HEK293 (cell line): Measurements from ENCODE around the gene C19orf25.

Source experiments
- CTCF ChIA-PET: fragments of 350-600 bp; formaldehyde crosslinking; extraction: SDS; loops from one replicate; lab custom pipeline; 2021; ENCODE audit warnings: antibody characterized with exemption; lab: Yijun Ruan, JAX
- POLR2A ChIA-PET: fragments of 300-600 bp; formaldehyde crosslinking; extraction: SDS; loops from one replicate; lab custom pipeline; 2020; ENCODE audit warnings: antibody characterized with exemption, inconsistent platforms; lab: Yijun Ruan, JAX
- H3K27ac ChIP-seq: fragments of 200-500 bp; sonication (Bioruptor generic); 2 replicates; pipeline ENCODE4 v1.5.1; 2014; ENCODE audit warnings: low read depth, low read length, control low read depth, inconsistent platforms; ENCODE audit errors: extremely low read depth
- H3K36me3 ChIP-seq, 2 experiments: fragments of 200-500 bp in 1 of 2; sonication (Bioruptor generic) in 1 of 2; 1 replicate in 1 of 2; 2 replicates in 1 of 2; pipeline ENCODE4 v1.5.1; 2014 to 2017; ENCODE audit warnings: inconsistent platforms in 2 of 2, low read length in 2 of 2; ENCODE audit not compliant: control insufficient read depth in 2 of 2, insufficient read depth in 1 of 2
- H3K4me1 ChIP-seq: fragments of 200-500 bp; sonication (Bioruptor generic); 2 replicates; pipeline ENCODE4 v1.5.1; 2014; ENCODE audit warnings: mild to moderate bottlenecking, low read length, inconsistent platforms; ENCODE audit not compliant: control insufficient read depth, insufficient read depth
- H3K4me3 ChIP-seq: 2 replicates; pipeline ENCODE4 v1.5.1; 2011; ENCODE audit warnings: low read depth, mild to moderate bottlenecking, control low read depth, low read length, moderate library complexity
- H3K9me3 ChIP-seq: fragments of 200-500 bp; sonication (Bioruptor generic); 2 replicates; pipeline ENCODE4 v1.5.1; 2014; ENCODE audit warnings: low read depth, low read length, inconsistent platforms; ENCODE audit not compliant: control insufficient read depth, insufficient read depth
- GLIS2 ChIP-seq: fragments of 450-650 bp; formaldehyde crosslinking; IDR thresholded peaks from 2 replicates; pipeline ENCODE4 v1.5.1; 2016; ENCODE audit warnings: missing biosample characterization, missing genetic modification characterization
- HOXC10 ChIP-seq: sonication (generic); formaldehyde crosslinking; IDR thresholded peaks from 2 replicates; pipeline ENCODE4 v1.8.1; 2023; ENCODE audit warnings: mild to moderate bottlenecking, missing genetic modification reagents
- KLF9 ChIP-seq: fragments of 450-650 bp; formaldehyde crosslinking; IDR thresholded peaks from 2 replicates; pipeline ENCODE4 v1.5.1; 2016; ENCODE audit warnings: missing biosample characterization, missing genetic modification characterization, low read depth
- MYNN ChIP-seq: fragments of 450-650 bp; formaldehyde crosslinking; IDR thresholded peaks from 2 replicates; pipeline ENCODE4 v1.5.1; 2016; ENCODE audit warnings: missing biosample characterization, missing genetic modification characterization, borderline replicate concordance
- PRDM10 ChIP-seq: fragments of 450-650 bp; formaldehyde crosslinking; IDR thresholded peaks from 2 replicates; pipeline ENCODE4 v1.5.1; 2016; ENCODE audit warnings: missing biosample characterization, missing genetic modification characterization
- SETDB1 ChIP-seq: IDR thresholded peaks from one replicate; pipeline ENCODE4 v1.6.1; 2017; ENCODE audit warnings: mild to moderate bottlenecking, low read length, moderate library complexity, mixed read lengths; ENCODE audit not compliant: insufficient read length
- ZBTB21 ChIP-seq: fragments of 450-650 bp; formaldehyde crosslinking; IDR thresholded peaks from 2 replicates; pipeline ENCODE4 v1.5.1; 2017; ENCODE audit warnings: missing biosample characterization, missing genetic modification characterization
- ZBTB6 ChIP-seq: fragments of 450-650 bp; formaldehyde crosslinking; IDR thresholded peaks from 2 replicates; pipeline ENCODE4 v1.5.1; 2017; ENCODE audit warnings: missing biosample characterization, missing genetic modification characterization
- ZBTB8A ChIP-seq: fragments of 450-650 bp; formaldehyde crosslinking; IDR thresholded peaks from 2 replicates; pipeline ENCODE4 v1.5.1; 2016; ENCODE audit warnings: missing biosample characterization, missing genetic modification characterization
- ZIC2 ChIP-seq: fragments of 450-650 bp; formaldehyde crosslinking; IDR thresholded peaks from 2 replicates; pipeline ENCODE4 v1.5.1; 2016; ENCODE audit warnings: missing biosample characterization, missing genetic modification characterization
- ZNF140 ChIP-seq: fragments of 450-650 bp; formaldehyde crosslinking; IDR thresholded peaks from 2 replicates; pipeline ENCODE4 v1.5.1; 2016; ENCODE audit warnings: missing biosample characterization, missing genetic modification characterization
- ZNF19 ChIP-seq: fragments of 450-650 bp; formaldehyde crosslinking; IDR thresholded peaks from 2 replicates; pipeline ENCODE4; 2016; ENCODE audit warnings: missing biosample characterization, missing genetic modification characterization, low read depth
- ZNF354C ChIP-seq: fragments of 450-650 bp; formaldehyde crosslinking; IDR thresholded peaks from 2 replicates; pipeline ENCODE4 v1.5.1; 2016; ENCODE audit warnings: missing biosample characterization, missing genetic modification characterization, low read depth, borderline replicate concordance
- ZNF48 ChIP-seq: fragments of 450-650 bp; formaldehyde crosslinking; IDR thresholded peaks from 2 replicates; pipeline ENCODE4 v1.5.1; 2016; ENCODE audit warnings: missing biosample characterization, missing genetic modification characterization
- ZNF600 ChIP-seq: fragments of 450-650 bp; formaldehyde crosslinking; IDR thresholded peaks from 2 replicates; pipeline ENCODE4 v1.5.1; 2016; ENCODE audit warnings: missing biosample characterization, missing genetic modification characterization
- ZNF692 ChIP-seq: fragments of 450-650 bp; formaldehyde crosslinking; IDR thresholded peaks from 2 replicates; pipeline ENCODE4 v1.5.1; 2016; ENCODE audit warnings: missing biosample characterization, missing genetic modification characterization
- ZNF785 ChIP-seq: fragments of 450-650 bp; formaldehyde crosslinking; IDR thresholded peaks from 2 replicates; pipeline ENCODE4 v1.5.1; 2016; ENCODE audit warnings: missing biosample characterization, missing genetic modification characterization
- ZSCAN18 ChIP-seq: fragments of 450-650 bp; formaldehyde crosslinking; IDR thresholded peaks from 2 replicates; pipeline ENCODE4 v1.5.1; 2016; ENCODE audit warnings: missing biosample characterization, missing genetic modification characterization
- ZSCAN23 ChIP-seq: fragments of 450-650 bp; formaldehyde crosslinking; IDR thresholded peaks from 2 replicates; pipeline ENCODE4 v1.5.1; 2016; ENCODE audit warnings: missing biosample characterization, missing genetic modification characterization

The C19orf25 gene

GRCh38 chr19:1449467-1450442 is 29.3 kb downstream of the C19orf25 start, which contains the start of gene APC2 (continued):
- TF ChIP-seq ZNF48 (tag by site-specific recombination), result no peak
- peak; percentile 72 for TF ChIP-seq GLIS2 (tag by site-specific recombination)
- TF ChIP-seq ZNF692, result no peak; the same call in 1 of the 2 replicates
- TF ChIP-seq ZNF600 (tag by site-specific recombination), result peak; percentile 52; the same call in 1 of the 2 replicates
- 0 out of 2 replicates have a peak, but pooled peaks have one; percentile 37 for TF ChIP-seq ZSCAN23 (tag by site-specific recombination)
- TF ChIP-seq ZSCAN18, result no peak
- TF ChIP-seq MYNN (tag by site-specific recombination), result no peak
- TF ChIP-seq ZNF354C (tag by site-specific recombination), result no peak
- TF ChIP-seq ZNF140 (tag by site-specific recombination), result no peak
- TF ChIP-seq HOXC10 (CRISPR knock-in tag), result no peak
- no peak for TF ChIP-seq ZBTB21 (tag by site-specific recombination)
- TF ChIP-seq KLF9, result no peak
- TF ChIP-seq ZBTB8A, result peak; percentile 45
- TF ChIP-seq SETDB1, result no peak
- TF ChIP-seq ZNF19 (tag by site-specific recombination), result no peak
- TF ChIP-seq ZNF785 (tag by site-specific recombination), result no peak
- no peak for TF ChIP-seq ZBTB6 (tag by site-specific recombination)

- Histone ChIP-seq H3K27ac (no peak overlapping the region), H3K4me1 (0 out of 2 replicates have a peak, but pooled peaks cover 3% of the 10 kb centered on the region), H3K36me3 (no peaks in the 10 kb centered on the region), H3K9me3 (no peaks in the 10 kb centered on the region), H3K4me3 (no peak overlapping the region)
- TF ChIP-seq ZIC2 (tag by site-specific recombination), result no peak
- peak; percentile 68 for TF ChIP-seq PRDM10 (tag by site-specific recombination)
- ChIA-PET POLR2A (no interaction called here), CTCF (no interaction called here)
Observed at GRCh38 chr19:1447944-1448343, 31.1 kb downstream of the C19orf25 start.
